A549 treated with Mapracorat at 1 μM for 4 hours (cell line): Measurements from ENCODE around the gene PTTG1. TPM values are rescaled to one million over a fixed set of nuclear protein-coding genes. Genes with fewer than 3 reads are reported as not detected.

Experiments used
- total RNA-seq: library from RNA; stranded (reverse); fragments of 200-300 nt; extraction: Qiagen RNA extraction; gene quantifications from 5 replicates; pipeline ENCODE4 v1.2.3, GENCODE V29; 2022

Gene PTTG1
- 189 to 307 TPM (median 204 TPM) in 5 replicates for total RNA-seq

DNA sequence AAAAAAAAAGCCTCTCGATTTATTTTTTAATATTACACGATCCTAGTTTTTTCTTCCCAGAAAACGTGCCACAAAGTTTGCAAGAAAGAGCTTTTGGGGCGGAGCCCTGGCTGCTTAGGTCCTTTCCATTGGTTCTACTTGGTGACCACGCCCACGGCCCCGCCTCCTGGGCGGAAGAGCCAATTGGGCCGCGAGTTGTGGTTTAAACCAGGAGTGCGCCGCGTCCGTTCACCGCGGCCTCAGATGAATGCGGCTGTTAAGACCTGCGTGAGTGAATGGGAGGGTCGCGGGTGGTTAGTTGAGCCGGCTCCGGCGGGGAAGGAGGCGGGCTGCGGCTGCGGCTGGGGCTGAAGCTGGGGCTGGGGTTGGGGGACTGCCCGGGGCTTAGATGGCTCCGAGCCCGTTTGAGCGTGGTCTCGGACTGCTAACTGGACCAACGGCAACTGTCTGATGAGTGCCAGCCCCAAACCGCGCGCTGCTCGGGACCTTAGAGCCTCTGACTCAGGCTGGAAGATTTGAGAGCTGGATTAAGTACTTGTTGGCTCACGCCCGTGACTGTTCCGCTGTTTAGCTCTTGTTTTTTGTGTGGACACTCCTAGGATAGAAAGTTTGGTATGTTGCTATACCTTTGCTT is at the start of gene PTTG1:
PTTG1 (plus strand) TSS at position 231 of the 634 bp plus-strand sequence. CDS start 458 bp downstream, outside the sequence.

DNA sequence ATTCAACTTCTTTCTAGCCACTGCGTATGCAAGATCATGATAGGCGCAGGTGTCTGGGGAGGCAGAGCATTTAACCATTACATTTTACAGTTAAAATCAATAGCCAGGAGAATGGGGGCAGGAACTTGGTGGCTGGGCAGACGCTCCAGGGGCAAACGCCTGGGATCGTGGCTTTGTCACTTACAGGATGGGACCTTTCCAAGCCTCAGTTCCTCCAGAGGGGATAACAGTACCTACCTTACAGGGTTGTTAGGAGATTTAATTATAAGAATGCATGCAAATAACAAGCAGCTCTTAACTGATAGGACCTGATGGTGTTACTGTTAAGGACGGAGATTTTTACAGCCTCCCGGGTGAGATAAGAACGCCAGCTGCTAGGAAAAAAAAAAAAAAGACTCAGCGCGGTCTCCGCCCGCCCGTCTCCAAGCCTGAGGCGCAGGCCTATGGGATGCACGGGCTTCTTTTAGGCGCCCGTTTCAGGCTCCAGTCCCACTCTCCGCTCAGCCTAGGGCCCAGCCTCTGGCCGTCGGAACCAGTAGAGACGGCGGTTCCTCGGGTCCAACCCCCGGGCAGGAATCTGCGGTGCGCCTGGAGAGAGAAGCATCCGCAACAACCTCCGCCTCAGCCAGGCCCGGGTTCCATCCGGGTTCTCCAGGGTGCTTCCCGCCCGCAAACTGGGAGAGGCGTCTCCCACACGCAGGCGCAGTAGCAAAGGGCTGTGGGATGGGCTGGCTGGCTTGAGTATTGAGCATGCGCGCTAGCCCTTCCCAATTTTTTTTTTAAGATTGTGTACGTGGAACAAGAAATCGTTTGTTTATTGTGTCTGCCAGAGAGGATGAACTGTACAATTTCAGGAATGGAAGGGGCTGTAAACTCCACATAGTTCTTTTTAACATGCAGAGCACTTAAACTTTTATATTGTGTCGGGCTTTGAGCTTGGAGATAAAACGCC is 22.0 kb upstream of the PTTG1 start, which contains the start of gene FAM200C:
FAM200C (minus strand) TSS at position 653 of the 952 bp plus-strand sequence. CDS start 4,564 bp downstream, outside the sequence.

DNA sequence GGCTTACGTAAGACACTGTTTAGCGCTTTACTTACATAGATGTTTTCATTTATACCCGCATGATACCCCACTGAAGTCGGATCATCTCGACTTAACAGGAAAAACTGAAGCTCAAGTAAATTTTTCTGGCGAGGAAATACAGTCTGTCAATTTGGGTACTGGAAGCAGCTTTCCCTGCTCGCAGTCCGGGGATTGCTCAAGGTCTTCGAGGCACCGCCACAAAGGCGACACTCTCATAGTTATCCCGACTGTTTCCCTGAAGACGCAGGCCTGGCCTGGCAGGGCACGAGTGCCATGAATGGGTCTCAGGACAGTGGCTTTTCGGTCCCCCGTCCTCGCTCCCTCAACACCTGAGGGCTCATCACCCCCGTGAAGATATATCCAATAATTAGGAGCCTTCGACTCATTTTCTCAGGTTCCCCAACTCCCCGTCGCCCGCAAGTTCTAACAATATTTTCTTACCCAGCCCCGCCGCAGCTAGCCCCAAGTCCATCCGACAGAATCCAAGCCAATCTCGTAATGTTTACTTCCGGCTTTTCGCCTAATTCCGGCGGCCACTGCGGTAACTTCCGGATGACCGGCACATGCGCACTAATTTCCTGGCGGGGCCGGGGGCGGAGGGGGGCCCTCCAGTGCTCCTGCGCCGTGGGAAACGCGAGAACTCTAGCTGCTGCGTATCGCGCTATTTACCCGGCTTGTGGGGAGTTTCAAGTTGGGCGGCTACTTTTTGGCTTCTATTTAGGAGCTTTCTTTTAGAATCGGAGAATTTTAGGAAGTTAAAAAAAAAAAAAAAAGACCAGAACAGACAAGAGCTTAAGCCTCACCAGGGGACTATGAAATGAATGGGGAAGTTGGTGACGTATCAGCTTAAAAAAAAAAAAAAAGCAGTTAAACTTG is 2.8 kb upstream of the PTTG1 start, which contains the start of gene SLU7:
SLU7 (minus strand) TSS at position 521 of the 897 bp plus-strand sequence. CDS start 3,787 bp downstream, outside the sequence.

Other genes starting within 250 kb of the PTTG1 start
- gene FABP6, start 192.3 kb upstream of the PTTG1 start, total RNA-seq, result 0.60 to 1.3 TPM (median 0.75 TPM) in 5 replicates
- gene CCNJL, start 109.3 kb upstream of the PTTG1 start, total RNA-seq, result 10.0 to 12.3 TPM (median 11.8 TPM) in 5 replicates
- gene C1QTNF2, start 51.2 kb upstream of the PTTG1 start, total RNA-seq, result 0.08 to 0.17 TPM (median 0.13 TPM) in 4 of 5 replicates, not detected in the other
- gene FAM200C, start 21.8 kb upstream of the PTTG1 start, total RNA-seq, result 1.3 to 2.2 TPM (median 1.6 TPM) in 5 replicates
- gene SLU7, start 2.8 kb upstream of the PTTG1 start, total RNA-seq, result 43.5 to 48.3 TPM (median 46.0 TPM) in 5 replicates